Mesenteric fat pad (tissue), 1 donor: Measurements from ENCODE around the gene GPER1. TPM values are rescaled to one million over a fixed set of nuclear protein-coding genes. Genes with fewer than 3 reads are reported as not detected.
"Not testable (repeated sequence)": the region's sequence is repeated elsewhere in the genome, so short reads cannot be mapped to it uniquely, and the experiment has no call there.

Source experiments
- DNase-seq: peaks from one replicate; pipeline ENCODE4 v3.0.0-alpha.2; 2020; ENCODE audit warnings: low spot score
- total RNA-seq: library from RNA; stranded (reverse); fragmentation: NEBNext Ultra II Directional; extraction: Animal tissue kit (Norgen Biotek cat#: 25700); gene quantifications from one replicate; pipeline ENCODE4 v1.2.1, GENCODE V29; 2021
- donor health status: DM: yes; HTN: yes; CAD: no.

The GPER1 gene
- total RNA-seq, 1 donor from 2014 or later: 8.1 TPM

- no peak for DNase-seq
Measured at GRCh38 chr7:1140476-1141104, 52.7 kb downstream of the GPER1 start.

GRCh38 chr7:1141651-1142050, 53.7 kb downstream of the GPER1 start:
- no peak for DNase-seq

- no peak for DNase-seq
Measured at GRCh38 chr7:1142051-1142635, 54.2 kb downstream of the GPER1 start.

GRCh38 chr7:1143031-1143430, 55.1 kb downstream of the GPER1 start:
- DNase-seq: not testable (repeated sequence)

Other genes with a start within 250 kb of the GPER1 start
- gene GET4, start 211.6 kb upstream of the GPER1 start, total RNA-seq: 29.8 TPM
- 19.2 TPM for gene ADAP1, start 133.4 kb upstream of the GPER1 start, total RNA-seq
- gene COX19, start 112.6 kb upstream of the GPER1 start, total RNA-seq: 6.3 TPM
- not detected for gene CYP2W1, start 104.9 kb upstream of the GPER1 start, total RNA-seq
- 54.1 TPM for gene GPR146, start 43.6 kb upstream of the GPER1 start, total RNA-seq
- 23.7 TPM for gene ZFAND2A, start 72.1 kb downstream of the GPER1 start, total RNA-seq
- not detected for gene UNCX, start 144.8 kb downstream of the GPER1 start, total RNA-seq